ENCODE results near the gene CCNF.
"Not testable (repeated sequence)": the region's sequence is repeated elsewhere in the genome, so short reads cannot be mapped to it uniquely, and the experiment has no call there.

The CCNF gene

DNA sequence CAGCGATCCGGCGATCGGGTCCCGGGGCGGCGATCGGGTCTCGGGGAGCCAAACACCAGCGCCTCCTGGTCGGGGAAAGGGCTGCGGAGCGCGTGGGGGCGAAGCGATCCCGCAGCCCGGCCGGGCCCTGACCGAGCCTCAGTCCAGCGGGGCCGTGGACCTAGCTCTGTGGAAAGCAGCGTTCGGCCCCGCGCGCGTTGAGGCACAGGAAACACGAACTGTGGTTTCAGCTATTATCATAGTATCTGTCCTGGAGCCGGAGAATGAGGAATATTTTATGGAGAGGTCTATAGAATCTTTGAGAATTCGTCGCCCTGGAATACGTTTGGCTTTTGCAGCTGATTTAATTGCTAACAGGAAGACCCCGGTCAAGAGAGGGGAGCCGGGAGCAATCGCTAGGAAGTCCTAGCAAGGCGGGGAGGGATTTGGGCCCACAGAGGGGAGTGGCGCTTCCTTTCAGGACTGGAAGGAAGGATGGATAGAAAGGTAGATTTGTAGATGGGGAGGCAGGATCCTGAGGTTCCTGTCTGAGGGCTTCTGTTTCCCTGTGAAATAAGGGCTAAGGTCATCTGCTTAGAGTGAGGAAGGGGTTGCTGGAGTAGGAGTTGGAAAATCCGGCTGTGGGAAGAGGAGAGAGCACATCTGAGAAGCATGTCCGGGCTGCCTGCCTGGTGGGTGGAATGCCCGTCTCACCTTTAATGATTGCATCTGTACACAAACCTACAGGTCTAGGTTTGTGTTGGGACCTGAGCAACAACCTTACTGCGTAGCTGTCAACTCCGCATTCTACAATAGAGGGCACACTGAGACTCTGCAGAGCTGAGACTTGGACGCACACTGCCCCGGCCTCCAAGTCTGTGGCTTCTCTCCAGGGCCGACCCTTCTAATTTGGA, 770 bp downstream of the CCNF start:
- DNase-seq = no peak

GRCh38 chr16:2432286-2432685, 3.0 kb downstream of the CCNF start:
- no peak for DNase-seq

- no peak for DNase-seq
These were observed 3.7 kb downstream of the CCNF start for GRCh38 chr16:2432801-2433505.

DNA sequence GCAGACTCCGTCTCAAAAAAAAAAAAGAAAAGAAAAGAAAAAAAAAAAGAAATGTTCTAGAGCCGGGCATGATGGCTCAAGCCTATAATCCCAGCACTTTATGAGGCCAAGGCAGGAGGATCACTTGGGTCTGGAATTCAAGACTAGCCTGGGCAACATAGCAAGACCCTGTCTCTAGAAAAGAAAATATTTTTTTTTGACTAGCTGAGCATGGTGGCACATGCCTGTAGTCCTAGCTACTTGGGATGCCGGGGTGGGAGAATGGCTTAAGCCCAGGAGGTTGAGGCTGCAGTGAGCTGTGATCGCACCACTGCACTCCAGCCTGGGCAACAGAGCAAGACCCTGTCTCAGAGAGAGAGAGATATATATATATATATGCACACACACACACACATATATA, 6.0 kb downstream of the CCNF start:
- not testable (repeated sequence) for DNase-seq

- no peak for DNase-seq
These were observed 6.9 kb downstream of the CCNF start for GRCh38 chr16:2436110-2436509.

DNA sequence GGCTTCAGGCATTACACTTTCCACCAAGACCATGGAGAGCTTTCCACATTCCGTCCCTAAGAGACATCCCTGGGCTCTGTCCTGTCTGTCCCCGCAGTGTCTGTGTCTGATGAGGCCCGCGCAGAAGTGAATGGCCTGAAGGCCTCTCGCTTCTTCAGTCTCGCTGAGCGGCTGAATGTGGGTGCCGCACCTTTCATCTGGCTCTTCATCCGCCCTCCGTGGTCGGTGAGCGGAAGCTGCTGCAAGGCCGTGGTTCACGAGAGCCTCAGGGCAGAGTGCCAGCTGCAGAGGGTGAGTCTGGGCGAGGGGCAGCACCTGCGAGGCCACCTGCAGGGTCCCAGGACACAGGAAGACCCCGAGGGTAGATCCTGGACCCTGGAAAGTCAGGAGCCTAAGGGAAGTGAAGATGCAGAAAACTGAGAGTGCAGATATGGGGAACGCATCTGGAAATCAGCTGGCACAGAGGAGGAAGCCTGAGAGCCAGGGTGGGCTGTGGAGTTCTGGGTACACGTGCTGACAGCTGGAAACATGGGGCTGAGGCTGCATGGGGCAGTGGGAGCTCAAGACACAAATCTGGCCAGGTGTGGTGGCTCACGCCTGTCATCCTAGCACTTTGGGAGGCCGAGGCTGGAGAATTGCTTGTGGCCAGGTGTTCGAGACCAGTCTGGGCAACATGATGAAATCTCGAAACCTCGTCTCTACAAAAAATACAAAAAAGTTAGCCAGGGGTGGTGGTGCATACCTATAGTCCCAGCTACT, 8.0 kb downstream of the CCNF start:
- no peak for DNase-seq

DNA sequence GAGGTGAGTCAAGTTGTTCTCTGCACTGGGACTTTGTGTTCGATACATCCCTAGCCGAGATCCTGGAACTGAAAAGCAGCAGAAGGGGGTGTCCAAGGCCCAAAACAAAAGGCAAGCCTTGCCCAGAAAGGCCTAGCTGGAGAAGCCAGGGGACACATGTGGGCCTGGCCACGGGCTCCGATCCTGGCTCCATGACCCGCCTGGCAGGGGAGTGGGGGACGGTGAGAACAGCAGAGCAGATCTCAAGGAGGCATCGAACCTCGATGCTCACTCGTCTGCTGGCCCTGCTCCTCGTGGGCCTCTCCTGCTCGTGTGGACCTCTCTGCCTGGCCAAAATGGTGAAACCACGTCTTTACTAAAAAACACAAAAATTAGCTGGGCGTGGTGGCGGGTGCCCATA, 8.9 kb downstream of the CCNF start:
- no peak for DNase-seq

DNA sequence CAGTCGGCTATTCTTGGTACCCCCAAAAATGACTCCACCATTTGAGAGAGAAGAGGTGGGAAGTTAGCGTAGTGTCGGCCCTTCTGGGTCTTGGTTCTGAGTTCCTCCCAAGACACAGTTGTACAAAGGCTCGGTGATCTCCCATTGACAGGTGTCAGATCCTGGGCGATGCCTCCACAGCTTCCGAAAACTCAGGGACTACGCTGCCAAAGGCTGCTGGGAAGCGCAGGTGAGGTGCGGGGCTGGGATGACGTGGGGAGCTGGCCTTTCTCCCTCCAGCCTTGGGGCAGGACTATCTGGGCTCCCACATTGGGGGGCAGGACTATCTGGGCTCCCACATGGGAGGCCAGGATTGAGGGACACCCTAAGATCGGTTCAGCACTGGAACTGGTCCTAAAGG, 10.4 kb downstream of the CCNF start:
- DNase-seq = no peak

DNA sequence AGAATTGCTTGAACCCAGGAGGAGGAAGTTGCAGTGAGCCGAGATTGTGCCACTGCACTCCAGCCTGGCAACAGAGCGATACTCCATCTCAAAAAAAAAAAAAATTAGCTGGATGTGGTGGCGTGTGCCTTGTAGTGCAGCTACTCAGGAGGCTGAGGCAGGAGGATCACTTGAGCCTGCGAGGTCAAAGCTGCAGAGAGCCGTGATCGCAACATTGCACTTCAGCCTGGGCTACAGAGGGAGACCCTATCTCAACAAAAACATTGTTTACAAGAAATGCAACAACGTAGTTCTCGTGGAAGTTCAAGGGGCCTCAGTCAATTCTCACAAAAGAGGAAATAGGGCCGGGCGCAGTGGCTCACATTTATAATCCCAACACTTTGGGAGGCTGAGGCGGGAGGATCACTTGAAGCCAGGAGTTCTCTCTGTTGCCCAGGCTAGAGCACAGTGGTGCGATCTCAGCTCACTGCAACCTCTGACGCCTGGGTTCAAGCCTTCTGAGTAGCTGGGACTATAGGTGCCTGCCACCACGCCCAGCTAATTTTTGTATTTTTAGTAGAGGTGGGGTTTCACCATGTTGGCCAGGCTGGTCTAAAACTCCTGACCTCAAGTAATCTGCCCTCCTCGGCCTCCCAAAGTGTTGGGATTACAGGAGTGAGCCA, 12.0 kb downstream of the CCNF start:
- not testable (repeated sequence) for DNase-seq

DNA sequence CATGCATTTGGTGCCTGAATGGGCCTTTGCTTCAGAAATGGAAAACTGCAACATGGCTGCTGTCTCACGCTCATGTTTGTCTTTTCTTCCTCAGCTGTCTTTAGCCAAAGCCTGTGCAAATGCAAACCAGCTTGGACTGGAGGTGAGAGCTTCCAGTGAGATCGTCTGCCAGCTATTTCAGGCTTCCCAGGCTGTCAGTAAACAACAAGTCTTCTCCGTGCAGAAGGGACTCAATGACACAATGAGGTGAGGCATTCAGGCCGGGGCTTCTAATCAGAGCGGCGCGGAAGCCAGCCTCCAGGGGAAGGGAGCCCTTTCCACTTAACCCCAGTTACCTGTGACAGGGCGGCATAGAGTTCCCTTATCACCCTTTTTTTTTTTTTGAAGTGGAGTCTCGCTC, 14.3 kb downstream of the CCNF start:
- no peak for DNase-seq

GRCh38 chr16:2447920-2448583, 18.8 kb downstream of the CCNF start:
- DNase-seq = no peak

DNA sequence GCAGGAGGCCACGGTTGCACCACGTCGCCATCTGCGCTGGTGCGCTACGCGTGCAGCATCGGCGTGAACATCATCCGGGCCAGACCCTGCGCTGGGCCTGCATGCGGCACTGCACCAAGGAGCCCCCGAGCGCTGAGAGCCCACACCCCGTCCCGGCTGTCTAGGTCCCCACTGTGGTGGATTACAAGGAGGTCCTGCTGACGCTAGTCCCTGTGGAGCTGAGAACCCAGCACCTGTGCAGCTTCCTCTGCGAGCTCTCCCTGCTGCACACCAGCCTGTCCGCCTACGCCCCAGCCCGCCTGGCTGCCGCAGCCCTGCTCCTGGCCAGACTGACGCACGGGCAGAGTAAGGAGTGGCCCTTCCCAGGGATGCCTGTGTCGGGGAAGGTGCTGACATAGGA, 19.9 kb downstream of the CCNF start:
- DNase-seq = no peak

DNA sequence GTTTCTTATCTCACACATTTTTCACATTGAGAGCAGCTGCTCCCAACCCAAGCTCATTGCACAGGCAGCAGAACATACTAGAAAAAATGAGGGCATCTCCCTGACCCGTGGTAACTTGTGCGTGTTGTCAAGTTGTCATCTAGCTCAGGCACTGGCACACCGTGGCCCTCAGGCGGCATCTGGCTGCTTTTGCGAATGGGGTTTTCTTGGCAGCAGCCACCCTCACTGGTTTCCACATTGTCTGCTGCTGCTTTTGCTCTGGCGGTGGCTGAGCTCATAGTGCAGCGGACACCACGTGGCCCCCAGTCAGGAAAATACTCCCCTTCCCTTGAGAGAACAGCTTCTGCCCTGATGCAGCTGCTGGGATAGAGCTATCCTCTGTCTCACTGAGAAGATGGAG, 21.3 kb downstream of the CCNF start:
- no peak for DNase-seq

GRCh38 chr16:2450975-2451381, 21.7 kb downstream of the CCNF start:
- DNase-seq = no peak

DNA sequence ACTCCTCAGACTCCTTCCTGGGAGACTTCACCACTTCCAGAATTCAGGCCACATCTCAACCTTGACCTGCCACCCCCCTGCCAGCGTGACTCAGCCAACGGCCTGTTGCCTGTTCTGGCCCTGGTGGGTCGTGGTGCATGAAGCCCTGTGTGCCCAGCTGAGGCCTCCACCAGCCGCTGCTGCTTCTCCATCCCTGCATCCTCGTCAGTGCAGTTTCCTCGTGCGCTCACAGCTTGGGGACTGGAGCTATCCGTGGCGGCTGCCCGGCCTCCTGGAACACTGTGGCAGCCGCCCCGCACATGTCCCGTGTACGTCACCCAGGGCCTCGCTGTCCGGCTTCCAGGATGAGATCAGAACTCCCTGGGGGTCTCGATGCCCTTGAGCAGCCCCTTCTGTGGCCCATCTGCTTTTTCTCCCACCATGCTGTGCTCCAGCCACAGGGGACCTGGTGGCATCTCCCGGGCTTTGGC, 22.6 kb downstream of the CCNF start:
- DNase-seq = no peak

DNA sequence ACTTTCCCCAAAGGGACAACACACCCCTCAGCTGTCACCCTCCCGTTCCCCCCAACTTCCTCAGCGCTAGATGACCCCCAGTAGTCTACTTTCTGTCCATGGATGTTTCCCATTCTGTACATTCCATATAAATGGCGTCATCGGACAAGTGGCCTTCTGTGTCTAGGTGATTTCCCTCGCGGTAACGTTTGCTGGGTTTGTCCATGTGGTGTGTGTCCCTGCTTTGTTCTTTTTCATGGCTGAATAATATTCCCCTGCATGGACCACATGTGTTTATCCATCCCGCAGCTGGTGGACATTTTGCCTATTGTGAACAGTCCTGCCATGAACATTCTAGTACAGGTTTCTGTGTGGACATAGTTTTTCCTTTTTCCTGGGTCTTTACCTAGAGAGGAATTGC, 23.4 kb downstream of the CCNF start:
- no peak for DNase-seq

GRCh38 chr16:2455081-2455845, 26.0 kb downstream of the CCNF start:
- no peak for DNase-seq

DNA sequence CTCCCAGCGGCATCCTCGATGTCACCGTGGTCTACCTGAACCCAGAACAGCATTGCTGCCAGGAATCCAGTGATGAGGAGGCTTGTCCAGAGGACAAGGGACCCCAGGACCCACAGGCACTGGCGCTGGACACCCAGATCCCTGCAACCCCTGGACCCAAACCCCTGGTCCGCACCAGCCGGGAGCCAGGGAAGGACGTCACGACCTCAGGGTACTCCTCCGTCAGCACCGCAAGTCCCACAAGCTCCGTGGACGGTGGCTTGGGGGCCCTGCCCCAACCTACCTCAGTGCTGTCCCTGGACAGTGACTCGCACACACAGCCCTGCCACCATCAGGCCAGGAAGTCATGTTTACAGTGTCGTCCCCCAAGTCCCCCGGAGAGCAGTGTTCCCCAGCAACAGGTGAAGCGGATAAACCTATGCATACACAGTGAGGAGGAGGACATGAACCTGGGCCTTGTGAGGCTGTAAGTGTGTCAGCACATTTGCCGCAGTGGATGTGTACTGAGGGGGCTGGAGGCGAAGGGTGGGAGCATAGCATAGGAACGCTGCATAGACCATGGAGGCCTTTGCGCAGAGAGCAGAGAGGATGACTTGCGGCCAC, 27.4 kb downstream of the CCNF start:
- DNase-seq = no peak

DNA sequence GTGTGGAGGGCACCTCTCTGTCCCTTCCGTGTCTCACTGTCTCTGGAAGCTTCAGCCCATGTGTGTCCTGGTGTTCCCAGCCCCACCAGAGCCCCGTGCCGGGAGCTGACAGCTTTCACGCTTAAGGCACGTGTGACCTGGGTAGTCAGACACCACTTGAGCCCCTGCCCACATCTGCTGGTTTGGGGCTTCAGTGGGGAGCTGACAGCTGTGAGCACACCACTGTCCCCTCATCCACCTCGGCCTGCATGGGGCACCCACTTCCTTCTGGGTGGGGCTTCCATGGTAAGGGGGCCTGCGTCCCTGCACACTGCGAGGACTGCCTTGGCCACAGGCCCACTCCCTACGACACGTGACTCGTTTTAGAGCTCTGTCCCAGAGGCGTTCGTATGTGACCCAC, 28.0 kb downstream of the CCNF start:
- DNase-seq = no peak

DNA sequence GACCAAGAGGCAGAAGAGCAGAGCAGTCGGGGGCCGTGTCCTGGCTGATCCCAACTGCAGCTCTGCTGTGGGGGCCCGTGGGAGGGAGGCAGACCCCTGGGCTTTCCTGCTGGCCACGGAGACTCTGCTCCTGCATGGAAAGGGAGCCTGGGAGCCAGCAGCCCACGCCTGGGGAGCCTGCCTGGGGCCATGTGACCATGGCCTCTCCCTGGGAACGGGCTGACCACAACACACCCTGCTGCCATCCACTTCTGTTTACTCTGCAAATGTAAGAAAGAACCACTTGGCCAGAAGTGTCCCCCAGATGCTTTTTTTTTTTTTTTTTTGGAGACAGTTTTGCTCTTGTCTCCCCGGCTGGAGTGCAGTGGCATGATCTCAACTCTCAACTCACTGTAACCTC, 28.7 kb downstream of the CCNF start:
- no peak for DNase-seq
